ENCODE data around the gene TSC22D1. TPM values are rescaled to one million over a fixed set of nuclear protein-coding genes. Genes with fewer than 3 reads are reported as not detected.

TSC22D1 gene
- polyA plus RNA-seq, 1 donor (not counting 4 experiments of a cell fraction or from before 2014, with no cell fraction given): 177 TPM

- Histone ChIP-seq H3K9me1 (ENCODE audit: control insufficient read depth, extremely low read depth, insufficient read depth, low read length) (peaks cover 3% of the 10 kb centered on the region), H3K27me3 (ENCODE audit: control insufficient read depth, extremely low read depth, insufficient read depth, low read length) (no peaks in the 10 kb centered on the region), H3K9me3 (ENCODE audit: control insufficient read depth, low read depth, low read length) (no peaks in the 10 kb centered on the region), H3K9ac (ENCODE audit: control insufficient read depth, extremely low read depth, insufficient read depth, low read length) (no peak overlapping the region), H2AFZ (ENCODE audit: control insufficient read depth, low read length) (no peak overlapping the region), H3K4me3 (ENCODE audit: control insufficient read depth in 2 of 3, extremely low read depth in 1 of 3, insufficient read depth in 2 of 3, low read depth in 1 of 3, low read length in 3 of 3) (peak overlapping the region; percentile 85 to 89 (median 86)), H3K4me2 (ENCODE audit: control insufficient read depth, extremely low read depth, insufficient read depth, low read depth, low read length) (peak overlapping the region; percentile 72), H4K20me1 (ENCODE audit: control insufficient read depth, extremely low read depth, insufficient read depth, low read length) (peaks cover 2% of the 10 kb centered on the region), H3K27ac (ENCODE audit: control insufficient read depth, insufficient read depth, low read length) (no peak overlapping the region), H3K79me2 (ENCODE audit: control insufficient read depth, insufficient read depth, low read length) (peaks cover 41% of the 10 kb centered on the region), H3K36me3 (ENCODE audit: control insufficient read depth in 2 of 2, extremely low read depth in 1 of 2, insufficient read depth in 2 of 2, low read length in 2 of 2) (peaks cover 1 to 14% of the 10 kb centered on the region in 2 experiments), H3K4me1 (ENCODE audit: control insufficient read depth, extremely low read depth, insufficient read depth, low read length) (peaks cover 44% of the 10 kb centered on the region)
- DNase-seq (ENCODE audit: low read depth, low spot score) (no peak), FAIRE-seq (no peak)
- dilution Hi-C loops (cut with MboI; ENCODE audit: extremely low pct_ligation_motif_present, low sequenced_read_pairs): no loop called here
- no peak for TF ChIP-seq CTCF (optimal IDR thresholded peaks at IDR 0.05 in 1 of 3, IDR thresholded peaks at IDR 0.05 in 1 of 3, conservative IDR thresholded peaks at IDR 0.05 in 1 of 3; ENCODE audit: extremely low read depth in 1 of 3, insufficient read depth in 2 of 3, low read length in 3 of 3)
- TF ChIP-seq EZH2 (IDR thresholded peaks at IDR 0.05; ENCODE audit: low read length): no peak
Measured at GRCh38 chr13:44575035-44575434, 1.1 kb downstream of the TSC22D1 start.

DNA sequence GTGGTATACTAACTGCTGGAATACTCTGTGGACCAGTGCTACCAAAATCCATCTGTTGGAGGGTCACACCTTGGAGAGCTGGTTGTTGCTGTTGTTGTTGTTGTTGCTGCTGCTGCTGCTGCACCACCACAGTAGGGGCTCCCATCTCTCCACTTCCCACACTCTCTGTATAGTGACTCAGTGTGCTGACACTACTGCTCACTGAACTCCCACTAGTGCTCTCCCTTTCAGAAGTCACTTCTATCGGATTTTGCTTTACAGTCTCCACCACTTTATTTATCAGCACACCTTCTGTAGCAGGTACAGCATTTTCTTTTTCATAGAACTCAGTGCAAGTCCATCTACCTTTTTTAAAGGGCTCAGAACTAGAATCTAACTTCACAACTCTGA, 1.7 kb downstream of the TSC22D1 start:
- H4K20me1 ChIP-seq (ENCODE audit: control insufficient read depth, extremely low read depth, insufficient read depth, low read length): peaks cover 2% of the 10 kb centered on the region
- H3K9ac ChIP-seq (ENCODE audit: control insufficient read depth, extremely low read depth, insufficient read depth, low read length): no peak overlapping the region
- DNase-seq (ENCODE audit: low read depth, low spot score) (no peak), FAIRE-seq (no peak)
- peaks cover 1 to 14% of the 10 kb centered on the region in 2 experiments for H3K36me3 ChIP-seq (ENCODE audit: control insufficient read depth in 2 of 2, extremely low read depth in 1 of 2, insufficient read depth in 2 of 2, low read length in 2 of 2)
- H3K4me3 ChIP-seq (ENCODE audit: control insufficient read depth in 2 of 3, extremely low read depth in 1 of 3, insufficient read depth in 2 of 3, low read depth in 1 of 3, low read length in 3 of 3): no peak overlapping the region
- H3K4me2 ChIP-seq (ENCODE audit: control insufficient read depth, extremely low read depth, insufficient read depth, low read depth, low read length): peak overlapping the region; percentile 72
- no peaks in the 10 kb centered on the region for H3K27me3 ChIP-seq (ENCODE audit: control insufficient read depth, extremely low read depth, insufficient read depth, low read length)
- no peak for TF ChIP-seq EZH2 (IDR thresholded peaks at IDR 0.05; ENCODE audit: low read length)
- no peak overlapping the region for H3K27ac ChIP-seq (ENCODE audit: control insufficient read depth, insufficient read depth, low read length)
- no peak overlapping the region for H2AFZ ChIP-seq (ENCODE audit: control insufficient read depth, low read length)
- no peaks in the 10 kb centered on the region for H3K9me3 ChIP-seq (ENCODE audit: control insufficient read depth, low read depth, low read length)
- H3K4me1 ChIP-seq (ENCODE audit: control insufficient read depth, extremely low read depth, insufficient read depth, low read length): peaks cover 44% of the 10 kb centered on the region
- dilution Hi-C loops (cut with MboI; ENCODE audit: extremely low pct_ligation_motif_present, low sequenced_read_pairs): no loop called here
- peaks cover 3% of the 10 kb centered on the region for H3K9me1 ChIP-seq (ENCODE audit: control insufficient read depth, extremely low read depth, insufficient read depth, low read length)
- peaks cover 41% of the 10 kb centered on the region for H3K79me2 ChIP-seq (ENCODE audit: control insufficient read depth, insufficient read depth, low read length)

Measured in keratinocyte (primary cell).